PC-9 (cell line): Measurements from ENCODE around the gene TRPM5.

Experiments used
- CTCF ChIP-seq: fragments of 200-600 bp; sonication (generic); conservative IDR thresholded peaks from 2 replicates; pipeline ENCODE4 v1.6.1; 2017; ENCODE audit warnings: mixed run types, antibody characterized with exemption, mild to moderate bottlenecking, moderate library complexity
- EZH2 ChIP-seq: fragments of 200-600 bp; sonication (generic); IDR thresholded peaks from 2 replicates; pipeline ENCODE4 v1.8.0; 2017; ENCODE audit warnings: antibody characterized with exemption, low read depth

- no peak for TF ChIP-seq CTCF
- no peak for TF ChIP-seq EZH2
Observed at GRCh38 chr11:2474059-2474901, 30.0 kb upstream of the TRPM5 start.
